Stimulated activated CD4-positive, alpha-beta T cell treated with anti-CD3 and anti-CD28 coated beads, Interleukin-4, amount 100 ng/mL, for 1 hour (primary cell): ENCODE results near the gene EML4.
"Not testable (repeated sequence)": the region's sequence is repeated elsewhere in the genome, so short reads cannot be mapped to it uniquely, and the experiment has no call there.

Experiments used
- DNase-seq: peaks from one replicate; pipeline ENCODE4 v3.0.0-alpha.2; 2020

EML4 gene

DNA sequence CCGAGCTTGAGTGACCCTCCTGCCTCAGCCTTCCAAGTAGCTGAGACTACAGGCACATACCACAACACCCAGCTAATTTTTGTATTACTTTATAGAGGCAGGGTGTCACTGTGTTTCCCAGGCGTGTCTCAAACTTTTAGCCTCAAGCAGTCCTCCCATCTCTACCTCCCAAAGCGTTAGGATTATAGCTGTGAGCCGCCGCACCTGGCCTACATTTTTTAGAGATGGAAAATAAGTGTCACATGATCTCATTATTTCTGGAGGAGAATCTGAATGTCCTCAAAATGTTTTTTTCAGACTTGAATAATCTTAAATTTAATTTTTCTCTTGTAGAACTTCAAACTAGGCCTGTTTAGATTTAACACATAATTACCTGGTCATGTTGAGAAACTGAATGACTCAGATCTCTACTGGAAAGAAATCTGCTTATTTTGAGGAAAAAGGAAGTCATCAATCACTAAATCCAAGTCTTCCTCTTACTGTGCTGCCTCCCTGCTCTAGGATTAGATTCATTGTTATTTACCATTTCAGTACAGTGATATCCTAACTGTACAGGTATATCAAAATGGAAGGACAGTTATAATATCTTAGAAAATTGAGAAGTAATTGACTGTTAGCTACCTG is 99.5 kb downstream of the EML4 start:
- DNase-seq: no peak

DNA sequence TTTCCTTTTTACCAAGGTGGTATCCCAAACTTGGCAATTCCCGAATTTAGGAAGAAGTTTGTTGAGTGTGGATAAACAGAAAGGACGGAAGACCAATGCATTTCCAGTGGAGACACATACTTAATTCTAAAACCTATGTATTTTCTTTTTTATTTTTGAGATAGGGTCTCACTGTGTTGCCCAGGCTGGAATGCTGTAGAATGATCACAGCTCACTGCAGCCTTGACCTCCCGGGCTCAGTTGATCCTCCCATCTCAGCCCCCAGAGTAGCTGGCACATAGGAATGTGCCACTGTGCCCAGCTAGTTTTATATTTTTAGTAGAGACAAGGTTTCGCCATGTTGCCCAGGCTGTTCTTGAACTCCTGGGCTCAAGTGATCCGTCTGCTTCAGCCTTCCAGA is 101.6 kb downstream of the EML4 start:
- DNase-seq: no peak

DNA sequence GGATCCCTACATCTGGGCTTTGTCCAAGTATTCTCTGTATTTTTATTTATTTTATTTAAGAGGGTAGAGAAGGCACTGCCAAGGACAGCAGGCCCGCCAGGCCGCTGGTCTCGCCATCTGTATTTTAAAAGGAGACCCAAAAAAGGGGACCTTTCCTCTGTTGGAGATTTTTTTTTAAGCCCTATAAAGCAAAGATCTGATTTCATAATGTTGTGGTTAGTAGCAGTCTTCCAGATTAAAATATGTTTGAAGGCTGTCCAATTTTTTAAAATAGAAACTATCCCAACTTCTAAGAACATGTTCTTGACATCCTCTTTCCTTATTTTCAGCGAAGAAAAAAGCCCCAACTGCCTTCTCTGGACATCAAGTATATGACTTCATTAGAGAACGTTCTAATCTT is 102.1 kb downstream of the EML4 start:
- DNase-seq: not testable (repeated sequence)

DNA sequence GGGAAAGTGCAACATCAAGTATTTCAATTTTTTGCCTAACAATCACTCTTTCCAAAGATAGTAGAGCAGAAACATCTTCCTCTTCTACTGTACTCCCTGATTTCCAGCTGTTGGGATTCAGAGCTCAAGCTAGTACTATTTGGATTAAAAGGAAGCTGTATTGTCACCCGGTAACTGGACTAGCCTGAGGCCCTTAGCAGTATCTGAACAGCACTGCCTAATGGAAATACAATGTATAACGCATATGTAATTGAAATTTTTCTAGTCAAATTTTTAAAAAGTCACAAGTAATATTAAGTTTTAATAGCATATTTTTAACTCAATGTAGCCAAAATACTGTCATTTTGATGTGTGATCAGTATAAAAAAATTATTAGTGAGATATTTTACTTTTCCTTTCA is 105.7 kb downstream of the EML4 start:
- no peak for DNase-seq

DNA sequence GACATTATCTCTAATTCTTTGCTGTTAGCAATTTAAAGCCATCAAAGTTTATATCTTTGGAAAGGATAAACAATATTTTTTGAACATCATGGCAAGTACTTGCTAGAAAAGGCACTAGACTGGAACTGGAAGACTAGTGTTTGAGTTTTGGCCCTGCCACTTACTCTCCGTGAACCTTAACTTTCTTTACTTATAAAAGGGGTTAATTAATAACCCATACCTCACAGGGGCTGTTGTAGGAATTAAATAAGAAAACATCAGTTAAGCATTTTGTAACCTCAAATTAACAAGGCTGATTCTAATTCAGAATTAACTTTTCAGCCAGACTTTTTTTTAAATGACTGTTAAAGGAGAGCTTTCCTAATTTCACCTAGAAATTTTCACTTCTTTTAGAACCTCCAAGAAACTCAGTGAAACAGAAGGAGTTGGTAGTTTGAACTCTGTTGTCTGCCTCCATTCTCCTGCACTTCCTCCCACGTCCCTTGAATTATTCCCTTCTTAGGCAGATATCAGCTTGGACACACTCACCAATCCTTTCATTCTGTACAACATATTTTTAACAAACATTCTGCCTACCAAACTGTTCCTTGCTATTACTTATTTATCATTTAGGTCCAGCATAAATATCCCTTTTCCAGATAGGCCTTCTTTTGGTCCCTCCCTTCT is 112.4 kb downstream of the EML4 start:
- no peak for DNase-seq

DNA sequence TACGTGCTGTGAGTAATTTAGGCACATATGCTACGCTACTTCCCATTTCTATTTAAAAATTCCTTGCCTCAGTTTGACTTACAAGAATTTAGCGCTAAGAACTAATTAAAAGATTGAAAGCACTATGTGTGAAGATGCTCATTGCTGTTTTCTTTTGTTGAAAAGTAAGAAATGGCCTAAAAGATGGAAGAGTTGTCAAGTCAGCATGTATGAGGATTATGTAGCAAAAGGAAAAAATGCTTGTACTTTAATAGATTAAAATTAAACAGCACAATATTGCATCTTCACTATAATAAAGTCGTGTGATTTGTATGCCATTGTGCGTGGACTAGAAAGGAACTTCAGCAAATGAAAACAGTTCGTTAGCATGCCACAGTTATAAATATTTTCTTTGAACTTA is 114.9 kb downstream of the EML4 start:
- no peak for DNase-seq

DNA sequence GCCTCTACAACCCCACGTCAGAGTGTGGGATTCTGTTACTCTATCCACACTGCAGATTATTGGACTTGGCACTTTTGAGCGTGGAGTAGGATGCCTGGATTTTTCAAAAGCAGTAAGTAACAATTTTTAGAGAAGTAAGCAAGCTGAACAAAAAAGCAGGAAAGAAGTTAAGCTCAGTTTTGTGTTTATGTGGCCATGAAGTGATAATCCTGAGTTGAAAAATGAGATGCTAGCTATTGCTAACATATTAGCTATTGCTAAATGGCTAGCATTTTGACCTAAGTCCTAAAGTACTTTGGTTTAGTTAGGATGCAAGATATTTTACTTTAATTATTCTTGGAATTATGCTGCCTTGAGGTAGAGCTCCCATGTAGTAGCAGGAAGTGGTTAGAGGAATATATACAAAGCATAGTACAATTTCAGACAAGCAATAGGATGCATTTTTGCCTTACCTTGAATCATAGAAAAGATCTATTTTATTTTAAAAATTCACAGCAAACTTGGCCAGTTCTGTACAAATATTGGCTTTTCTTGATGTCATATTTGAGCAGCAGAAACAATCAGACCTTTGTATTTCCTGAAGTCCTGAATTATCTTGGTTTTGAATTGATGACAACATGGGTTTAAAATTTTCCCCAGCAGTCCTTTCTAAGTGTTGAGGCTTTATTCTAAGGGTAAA is 117.3 kb downstream of the EML4 start:
- no peak for DNase-seq

DNA sequence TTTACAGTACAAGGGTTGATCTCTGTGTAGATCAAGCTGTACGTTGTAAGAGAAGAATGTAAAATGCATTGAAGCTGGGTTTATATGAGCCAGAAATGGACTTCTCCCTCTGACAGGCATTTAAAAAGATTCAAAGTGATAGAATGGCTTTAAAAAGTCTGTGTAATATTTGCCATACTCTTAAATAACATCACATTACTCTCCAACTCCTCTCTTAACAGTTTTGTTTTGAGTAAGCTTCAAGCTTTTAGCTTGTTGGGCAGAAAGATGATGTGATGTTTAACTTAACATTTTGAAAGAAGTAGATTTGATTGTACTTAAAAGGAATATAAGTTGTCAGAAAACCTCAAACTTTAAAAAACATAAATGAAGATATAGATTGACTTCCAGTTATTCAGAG is 119.7 kb downstream of the EML4 start:
- no peak for DNase-seq

DNA sequence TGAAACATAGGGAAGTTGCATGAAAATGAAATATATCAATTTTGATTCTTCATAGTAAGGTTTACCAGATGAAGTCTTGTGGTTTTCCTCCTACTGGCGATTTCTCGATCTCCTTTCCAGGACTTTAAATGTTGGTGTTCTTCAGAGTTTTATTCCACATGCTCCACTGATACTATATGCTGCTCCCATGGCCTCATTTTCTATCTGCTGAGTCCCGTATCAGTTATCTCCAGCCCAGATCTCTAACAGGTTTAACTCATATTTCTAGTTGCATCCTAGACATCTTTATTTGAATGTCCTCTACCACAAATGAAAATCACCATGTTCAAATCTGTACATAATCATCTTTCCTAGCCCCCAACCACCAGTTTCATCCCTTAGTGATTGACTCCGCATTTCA is 120.1 kb downstream of the EML4 start:
- DNase-seq: no peak

DNA sequence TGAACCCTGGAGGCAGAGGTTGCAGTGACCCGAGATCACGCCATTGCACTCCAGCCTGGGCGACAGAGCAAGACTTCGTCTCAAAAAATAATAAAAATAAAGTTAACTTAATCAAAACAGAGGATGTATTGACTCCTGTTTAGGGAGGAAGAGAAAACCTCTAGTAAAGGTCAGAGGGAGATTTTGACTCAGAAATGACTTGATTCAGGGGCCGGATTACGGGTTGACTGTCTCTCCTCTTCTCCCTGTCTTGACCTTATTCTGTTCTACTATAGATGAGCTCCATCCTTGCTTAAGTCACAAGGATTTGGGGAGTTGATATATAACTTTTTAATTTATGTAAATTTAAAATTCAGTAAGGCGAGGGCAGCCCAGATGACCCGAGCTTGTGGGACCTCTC is 120.9 kb downstream of the EML4 start:
- DNase-seq: no peak

DNA sequence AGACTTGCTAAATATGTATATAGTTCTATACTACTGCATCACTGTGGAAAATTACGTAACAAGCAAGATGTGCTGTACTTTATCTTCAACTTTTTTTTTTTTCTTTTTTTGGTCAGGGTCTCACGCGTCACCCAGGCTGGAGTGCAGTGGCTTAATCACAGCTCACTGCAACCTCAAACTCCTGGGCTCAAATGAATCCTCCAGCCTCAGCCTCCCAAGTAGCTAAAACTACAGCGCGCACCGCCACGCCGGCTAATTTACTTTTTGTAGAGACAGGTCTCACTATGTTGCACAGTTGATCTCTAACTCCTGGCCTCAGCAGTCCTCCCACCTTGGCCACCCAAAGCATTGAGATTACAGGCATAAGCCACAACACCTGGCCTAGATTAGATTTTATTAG is 123.9 kb downstream of the EML4 start:
- DNase-seq: no peak

DNA sequence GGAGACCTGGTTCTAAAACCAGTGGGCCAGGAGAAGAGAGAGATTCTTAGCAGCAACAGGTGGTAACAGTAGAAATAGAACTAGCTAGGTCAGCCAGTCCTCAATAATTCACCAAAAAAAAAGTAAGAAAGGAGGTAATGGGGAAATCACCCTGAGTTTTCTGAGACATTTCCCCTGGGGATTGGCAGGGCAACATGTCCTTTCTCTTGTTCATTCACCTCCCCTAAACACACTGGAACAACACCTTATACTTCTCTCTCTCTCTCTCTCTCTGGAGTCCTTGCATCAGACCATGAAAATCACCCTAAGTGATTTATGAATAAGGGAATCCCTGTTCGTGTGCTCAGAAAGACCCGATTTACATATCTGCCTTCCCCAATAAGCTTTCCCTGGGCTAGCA is 127.1 kb downstream of the EML4 start:
- DNase-seq: no peak

DNA sequence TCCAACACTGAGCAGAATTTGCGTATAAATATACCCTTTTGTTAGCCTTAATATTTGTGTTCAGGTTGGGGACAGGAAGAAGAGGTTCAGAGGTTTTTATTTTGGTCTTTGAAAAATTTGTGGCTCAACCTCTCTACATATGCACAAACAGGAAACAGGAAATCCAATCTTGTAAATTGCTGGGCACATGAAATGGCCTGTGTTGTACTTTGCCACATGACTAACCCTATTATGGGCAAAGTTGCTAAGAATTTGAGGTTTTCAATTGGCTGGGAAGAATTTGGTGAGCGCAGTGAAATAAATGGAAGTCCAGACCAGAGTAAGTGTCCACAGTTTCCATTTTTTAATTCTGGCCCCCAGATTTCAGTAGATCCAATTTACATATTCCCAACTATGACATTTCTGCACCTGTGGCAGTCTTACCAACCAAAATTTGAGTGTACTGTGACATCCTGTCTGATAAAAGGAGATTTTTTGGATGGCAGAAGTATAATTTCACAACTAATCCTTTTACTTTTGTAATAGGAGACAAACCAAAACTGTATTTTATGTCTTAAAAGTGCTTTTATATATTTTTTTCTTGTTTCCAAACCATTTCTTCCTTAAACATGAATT is 128.3 kb downstream of the EML4 start:
- no peak for DNase-seq

DNA sequence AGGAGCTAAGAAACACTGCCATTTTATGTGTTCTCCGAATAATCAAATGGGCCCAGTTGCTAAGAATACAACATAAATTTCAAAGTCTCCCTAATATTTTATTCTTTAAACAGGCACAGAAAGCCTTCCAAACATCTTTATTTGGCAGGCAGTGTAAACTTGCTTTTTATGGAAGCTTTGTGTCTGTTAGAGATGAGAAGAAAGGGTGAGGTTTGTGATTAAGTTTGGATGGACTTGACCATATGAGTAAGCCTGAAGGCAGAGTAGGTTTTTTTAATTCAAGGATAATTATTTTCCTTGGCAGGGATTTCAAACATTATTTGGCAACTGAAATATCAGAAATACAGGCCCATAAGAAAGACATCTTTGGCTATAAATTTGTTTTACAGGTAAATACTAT is 129.0 kb downstream of the EML4 start:
- no peak for DNase-seq

DNA sequence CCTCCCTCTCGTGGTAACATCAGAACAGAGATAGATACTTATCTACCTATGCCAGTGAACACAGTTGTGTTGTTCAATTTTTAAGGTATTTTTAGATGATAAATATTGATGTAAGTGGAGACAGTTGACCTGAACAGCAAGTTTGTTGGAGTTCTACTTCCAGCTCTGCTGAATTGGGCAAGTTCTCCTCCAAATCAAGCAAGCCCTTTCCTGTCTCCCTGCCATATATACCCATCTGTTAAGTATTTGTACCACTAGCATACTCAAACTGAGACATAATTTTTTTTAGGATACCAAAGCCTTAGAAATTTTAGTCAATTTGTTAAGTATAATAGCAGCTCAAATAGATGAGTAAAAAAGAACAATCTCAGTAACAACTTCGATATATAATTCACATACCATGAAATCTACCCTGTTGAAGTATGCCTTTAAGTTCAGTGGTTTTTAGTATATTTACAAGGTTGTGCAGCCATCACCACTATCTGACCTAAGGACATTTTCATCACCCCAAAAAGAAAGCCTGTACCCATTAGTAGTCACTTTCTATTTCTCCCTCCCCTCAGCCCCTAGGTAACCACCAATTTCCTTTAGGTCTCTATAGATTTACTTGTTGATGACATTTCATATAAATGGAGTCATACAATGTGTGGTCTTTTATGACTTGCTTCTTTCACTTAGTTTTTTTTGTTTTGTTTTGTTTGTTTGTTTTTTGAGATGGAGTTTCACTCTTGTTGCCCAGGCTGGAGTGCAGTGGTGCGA is 130.0 kb downstream of the EML4 start:
- no peak for DNase-seq

DNA sequence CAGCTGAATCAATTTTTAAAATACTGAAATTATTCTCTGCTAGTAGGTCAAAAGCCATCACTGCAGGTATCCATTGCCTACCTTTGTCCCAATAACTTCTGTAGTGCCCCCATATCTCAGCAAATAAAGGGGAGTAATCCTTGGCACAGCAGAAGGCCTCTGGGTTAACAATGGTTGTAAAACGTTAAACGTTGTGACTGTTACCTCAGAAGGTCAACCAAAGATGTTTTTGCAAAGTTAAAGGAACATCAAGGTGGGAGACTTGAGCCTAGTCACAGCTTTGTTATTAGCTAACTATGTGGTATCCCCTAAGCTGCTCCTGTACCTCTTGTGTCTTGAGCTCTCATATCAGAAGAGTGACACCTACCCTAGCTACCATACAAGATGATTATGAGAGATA is 131.4 kb downstream of the EML4 start:
- DNase-seq: no peak

DNA sequence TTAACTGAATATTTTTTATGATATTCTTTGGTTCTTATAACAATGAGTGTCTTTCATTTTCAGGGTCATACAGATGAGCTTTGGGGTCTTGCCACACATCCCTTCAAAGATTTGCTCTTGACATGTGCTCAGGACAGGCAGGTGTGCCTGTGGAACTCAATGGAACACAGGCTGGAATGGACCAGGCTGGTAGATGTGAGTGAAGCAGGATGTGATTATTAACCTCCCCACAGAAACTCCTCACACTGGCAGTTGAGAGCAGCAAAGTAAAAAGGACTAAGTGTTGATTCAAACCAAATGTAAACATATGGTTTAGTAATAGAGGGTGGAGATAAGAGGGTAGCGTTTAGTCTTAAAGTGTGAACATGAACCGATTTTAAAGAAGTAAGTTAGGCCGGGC is 134.1 kb downstream of the EML4 start:
- no peak for DNase-seq

DNA sequence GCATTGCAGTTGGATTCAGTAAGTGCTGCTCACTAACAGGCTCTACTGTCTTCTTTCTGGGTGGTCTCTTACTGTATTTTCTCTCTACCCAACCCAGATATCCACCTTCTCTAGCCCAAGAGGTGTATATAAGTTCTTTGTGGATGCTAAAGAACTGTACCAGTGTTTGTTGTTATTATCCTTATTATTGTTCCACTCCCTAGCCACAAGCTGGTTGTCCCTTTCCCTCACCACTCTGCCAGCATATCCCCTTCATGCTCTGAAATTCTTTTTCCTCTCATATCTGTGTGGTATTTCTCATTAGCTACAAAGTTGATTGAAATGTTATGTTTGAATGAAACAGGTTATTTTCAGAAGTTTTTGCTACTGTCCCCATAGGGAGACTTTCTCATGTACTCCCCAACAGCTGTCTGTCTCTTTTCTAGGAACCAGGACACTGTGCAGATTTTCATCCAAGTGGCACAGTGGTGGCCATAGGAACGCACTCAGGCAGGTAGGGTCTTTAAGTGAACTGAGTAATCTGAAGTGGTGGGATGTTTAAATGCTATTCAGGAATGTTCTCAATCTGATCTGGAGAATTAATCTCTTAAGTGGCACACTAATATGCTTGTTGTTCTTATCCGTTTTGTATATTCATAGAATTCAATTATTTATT is 135.0 kb downstream of the EML4 start:
- no peak for DNase-seq

DNA sequence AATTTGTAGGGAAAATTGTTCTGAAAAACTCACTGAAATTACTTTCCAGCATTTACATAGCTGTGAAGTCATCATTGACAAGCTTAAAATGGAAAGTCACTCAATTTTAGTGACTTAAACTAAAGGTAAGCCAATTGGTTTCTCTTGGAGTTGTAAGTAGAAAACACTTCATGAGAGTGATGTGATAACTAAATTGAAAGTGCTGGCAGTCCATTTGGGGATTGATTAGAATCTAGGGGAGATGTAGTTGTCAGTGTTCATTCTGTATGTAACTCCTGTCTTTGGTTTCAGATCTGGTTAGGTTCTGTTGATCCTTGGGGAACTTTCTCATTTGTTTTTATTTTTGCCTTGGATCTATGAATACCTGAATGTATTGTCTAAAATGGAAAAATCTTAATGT is 138.0 kb downstream of the EML4 start:
- DNase-seq: no peak

DNA sequence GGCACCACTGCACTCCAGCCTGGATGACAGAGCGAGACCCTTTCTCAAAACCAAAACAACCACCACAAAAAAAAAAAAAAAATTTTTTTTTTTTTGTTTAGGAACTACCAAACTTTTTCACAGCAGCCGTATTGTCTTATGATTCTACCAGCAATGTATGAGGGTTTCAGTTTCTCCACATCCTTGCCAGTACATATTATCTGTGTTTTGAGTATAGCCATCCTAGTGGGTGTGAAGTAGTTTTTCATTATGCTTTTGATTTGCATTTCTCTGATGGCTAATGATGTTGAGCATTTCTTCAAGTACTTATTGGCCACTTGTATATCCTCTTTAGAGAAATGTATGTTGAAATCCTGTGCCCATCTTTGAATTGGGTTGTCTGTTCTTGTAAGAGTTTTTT is 140.2 kb downstream of the EML4 start:
- no peak for DNase-seq

DNA sequence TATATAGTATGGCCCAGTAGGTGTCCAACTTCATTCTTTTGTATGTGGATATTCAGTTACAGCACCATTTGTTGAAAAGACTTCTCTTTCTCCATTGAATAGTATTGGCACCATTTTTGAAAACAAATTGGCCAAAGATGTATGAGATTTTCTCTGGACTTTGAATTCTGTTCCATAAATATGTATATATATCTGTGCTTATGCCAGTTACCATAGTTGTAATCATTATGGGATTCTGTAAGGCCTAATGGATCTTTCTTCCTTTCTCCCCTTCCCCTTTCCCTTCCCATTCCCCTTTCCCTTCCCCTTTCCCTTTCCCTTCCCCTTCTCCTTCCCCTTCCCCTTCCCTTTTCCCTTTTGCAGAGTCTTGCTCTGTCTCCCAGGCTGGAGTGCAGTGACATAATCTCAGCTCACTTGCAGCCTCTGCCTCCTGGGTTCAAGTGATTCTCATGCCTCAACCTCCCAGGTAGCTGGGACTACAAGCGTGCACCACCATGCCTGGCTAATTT is 140.9 kb downstream of the EML4 start:
- no peak for DNase-seq

DNA sequence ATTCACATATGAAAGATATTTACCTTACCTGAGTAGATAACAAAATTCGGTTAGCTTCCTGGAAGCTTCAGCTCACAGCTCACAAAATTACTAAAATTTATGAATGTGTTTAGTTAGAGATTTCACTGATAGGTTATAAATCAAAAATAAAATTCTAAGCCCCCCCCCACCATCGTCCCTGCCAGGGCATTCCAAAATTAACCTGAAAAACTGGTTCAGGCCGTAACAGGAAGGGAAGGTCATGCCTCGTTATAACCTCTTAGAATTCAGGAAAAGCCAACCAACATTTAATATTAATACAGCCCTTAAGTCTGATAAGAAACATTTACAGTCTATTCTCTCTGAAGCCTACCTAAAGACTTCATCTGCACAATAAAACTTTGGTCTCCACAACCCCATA is 143.0 kb downstream of the EML4 start:
- no peak for DNase-seq
